ENCODE data around the gene HELT.

- TF ChIP-seq POLR2A (IDR thresholded peaks at IDR 0.05; ENCODE audit: low read depth, low read length) (no peak), TAF1 (IDR thresholded peaks at IDR 0.05; ENCODE audit: low read depth, low read length) (no peak), POLR2AphosphoS5 (IDR thresholded peaks at IDR 0.05; ENCODE audit: low read depth, low read length) (no peak), SPI1 (IDR thresholded peaks at IDR 0.05; ENCODE audit: low read depth, low read length) (no peak)
These were observed 1.4 kb downstream of the HELT start for GRCh38 chr4:185019456-185020292.
